ENCODE measurements around the gene MACROD2.

The MACROD2 gene

GRCh38 chr20:14838663-14839628 is 843.6 kb downstream of the MACROD2 start:
- no peak for DNase-seq

GRCh38 chr20:14845199-14846160 is 850.2 kb downstream of the MACROD2 start:
- no peak for DNase-seq

GRCh38 chr20:14848806-14849205 is 853.5 kb downstream of the MACROD2 start:
- no peak for DNase-seq

- DNase-seq: no peak
Observed at GRCh38 chr20:14853079-14853478, 857.8 kb downstream of the MACROD2 start.

- DNase-seq: no peak
Observed at GRCh38 chr20:14855171-14855570, 859.9 kb downstream of the MACROD2 start.

- no peak for DNase-seq
Observed at GRCh38 chr20:14859627-14860026, 864.3 kb downstream of the MACROD2 start.

- no peak for DNase-seq
Observed at GRCh38 chr20:14860410-14860814, 865.1 kb downstream of the MACROD2 start.

- no peak for DNase-seq
Observed at GRCh38 chr20:14861028-14861699, 865.8 kb downstream of the MACROD2 start.

- DNase-seq: no peak
Observed at GRCh38 chr20:14865169-14865568, 869.9 kb downstream of the MACROD2 start.

- no peak for DNase-seq
Observed at GRCh38 chr20:14865731-14866130, 870.4 kb downstream of the MACROD2 start.

GRCh38 chr20:14866841-14867514 is 871.7 kb downstream of the MACROD2 start:
- no peak for DNase-seq

GRCh38 chr20:14877301-14878028 is 882.1 kb downstream of the MACROD2 start:
- no peak for DNase-seq

GRCh38 chr20:14878676-14879019 is 883.3 kb downstream of the MACROD2 start:
- no peak for DNase-seq

GRCh38 chr20:14879020-14879697 is 883.8 kb downstream of the MACROD2 start:
- no peak for DNase-seq

- no peak for DNase-seq
Observed at GRCh38 chr20:14879839-14880238, 884.5 kb downstream of the MACROD2 start.

- no peak for DNase-seq
Observed at GRCh38 chr20:14881518-14881917, 886.2 kb downstream of the MACROD2 start.

- DNase-seq: no peak
Observed at GRCh38 chr20:14882157-14882556, 886.8 kb downstream of the MACROD2 start.

- DNase-seq: no peak
Observed at GRCh38 chr20:14882846-14883245, 887.5 kb downstream of the MACROD2 start.

- no peak for DNase-seq
Observed at GRCh38 chr20:14883324-14883723, 888.0 kb downstream of the MACROD2 start.

GRCh38 chr20:14885661-14886060 is 890.3 kb downstream of the MACROD2 start:
- no peak for DNase-seq

- no peak for DNase-seq
Observed at GRCh38 chr20:14888134-14888533, 892.8 kb downstream of the MACROD2 start.

All from HCEC 1CT (cell line).